ENCODE measurements around the gene CHML.

DNA sequence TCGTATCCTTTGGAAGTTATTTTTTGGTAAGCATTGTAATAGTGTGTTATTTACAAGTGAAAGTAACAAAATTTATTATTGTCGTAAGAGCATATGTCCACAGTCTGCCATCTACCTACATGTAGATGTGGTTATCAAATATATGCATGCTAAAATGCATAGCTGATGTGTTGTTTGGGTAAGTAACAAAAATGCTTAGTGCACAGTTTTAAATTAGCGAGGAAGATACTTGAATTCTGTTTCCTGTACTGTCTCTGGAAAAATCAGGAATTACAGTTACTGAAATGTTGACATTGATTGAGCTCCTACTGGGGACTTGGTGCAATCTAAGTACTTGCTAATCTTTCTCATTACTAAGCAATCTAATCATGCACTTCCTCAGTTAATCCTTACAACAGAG lies 26.2 kb upstream of the CHML start:
- TF ChIP-seq, protein P1, sequence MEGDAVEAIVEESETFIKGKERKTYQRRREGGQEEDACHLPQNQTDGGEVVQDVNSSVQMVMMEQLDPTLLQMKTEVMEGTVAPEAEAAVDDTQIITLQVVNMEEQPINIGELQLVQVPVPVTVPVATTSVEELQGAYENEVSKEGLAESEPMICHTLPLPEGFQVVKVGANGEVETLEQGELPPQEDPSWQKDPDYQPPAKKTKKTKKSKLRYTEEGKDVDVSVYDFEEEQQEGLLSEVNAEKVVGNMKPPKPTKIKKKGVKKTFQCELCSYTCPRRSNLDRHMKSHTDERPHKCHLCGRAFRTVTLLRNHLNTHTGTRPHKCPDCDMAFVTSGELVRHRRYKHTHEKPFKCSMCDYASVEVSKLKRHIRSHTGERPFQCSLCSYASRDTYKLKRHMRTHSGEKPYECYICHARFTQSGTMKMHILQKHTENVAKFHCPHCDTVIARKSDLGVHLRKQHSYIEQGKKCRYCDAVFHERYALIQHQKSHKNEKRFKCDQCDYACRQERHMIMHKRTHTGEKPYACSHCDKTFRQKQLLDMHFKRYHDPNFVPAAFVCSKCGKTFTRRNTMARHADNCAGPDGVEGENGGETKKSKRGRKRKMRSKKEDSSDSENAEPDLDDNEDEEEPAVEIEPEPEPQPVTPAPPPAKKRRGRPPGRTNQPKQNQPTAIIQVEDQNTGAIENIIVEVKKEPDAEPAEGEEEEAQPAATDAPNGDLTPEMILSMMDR (IDR thresholded peaks at IDR 0.05 in 8 of 11, conservative IDR thresholded peaks at IDR 0.05 in 3 of 11), result no peak
- no peak for TF ChIP-seq POLR2A (IDR thresholded peaks at IDR 0.05)
- TF ChIP-seq POLR2AphosphoS5 (IDR thresholded peaks at IDR 0.05), result no peak
